ENCODE measurements around the gene CLEC4M. TPM values are rescaled to one million over a fixed set of nuclear protein-coding genes. Genes with fewer than 3 reads are reported as not detected.
A peak's percentile ranks its signal among the peaks of the same experiment; 100 is the strongest.
"Not testable (repeated sequence)": the region's sequence is repeated elsewhere in the genome, so short reads cannot be mapped to it uniquely, and the experiment has no call there.

Gene CLEC4M
- total RNA-seq, 1 donor from 2014 or later, result 0.64 TPM

- no peak for DNase-seq (ENCODE audit: extremely low read depth, low read depth, low spot score)
Measured at GRCh38 chr19:7740682-7741054, 22.4 kb upstream of the CLEC4M start.

GRCh38 chr19:7742575-7742974 lies 20.5 kb upstream of the CLEC4M start:
- no peak for DNase-seq (ENCODE audit: extremely low read depth, low read depth, low spot score)

- DNase-seq (ENCODE audit: extremely low read depth, low read depth, low spot score), result no peak
Measured at GRCh38 chr19:7742991-7743390, 20.1 kb upstream of the CLEC4M start.

- no peak for DNase-seq (ENCODE audit: extremely low read depth, low read depth, low spot score)
Measured at GRCh38 chr19:7743425-7743841, 19.6 kb upstream of the CLEC4M start.

GRCh38 chr19:7744199-7744786 lies 18.8 kb upstream of the CLEC4M start:
- DNase-seq (ENCODE audit: extremely low read depth, low read depth, low spot score), result no peak

GRCh38 chr19:7744871-7745650 lies 18.0 kb upstream of the CLEC4M start:
- no peak for DNase-seq (ENCODE audit: extremely low read depth, low read depth, low spot score)

GRCh38 chr19:7746306-7746705 lies 16.7 kb upstream of the CLEC4M start:
- not testable (repeated sequence) for DNase-seq (ENCODE audit: extremely low read depth, low read depth, low spot score)

- no peak for DNase-seq (ENCODE audit: extremely low read depth, low read depth, low spot score)
Measured at GRCh38 chr19:7746903-7747884, 15.8 kb upstream of the CLEC4M start, which contains the start of gene CD209. TSS of gene CD209 (minus strand) at chr19:7747534. CDS start at chr19:7747511, 23 bp downstream.

GRCh38 chr19:7748171-7748570 lies 14.9 kb upstream of the CLEC4M start:
- no peak for DNase-seq (ENCODE audit: extremely low read depth, low read depth, low spot score)

GRCh38 chr19:7748756-7749155 lies 14.3 kb upstream of the CLEC4M start:
- peak; percentile 37 for DNase-seq (ENCODE audit: extremely low read depth, low read depth, low spot score)

- no peak for DNase-seq (ENCODE audit: extremely low read depth, low read depth, low spot score)
Measured at GRCh38 chr19:7751157-7751783, 11.8 kb upstream of the CLEC4M start.

- DNase-seq (ENCODE audit: extremely low read depth, low read depth, low spot score), result no peak
Measured at GRCh38 chr19:7756258-7756657, 6.8 kb upstream of the CLEC4M start.

- DNase-seq (ENCODE audit: extremely low read depth, low read depth, low spot score), result no peak
Measured at GRCh38 chr19:7757358-7757757, 5.7 kb upstream of the CLEC4M start.

GRCh38 chr19:7759156-7759555 lies 3.9 kb upstream of the CLEC4M start:
- DNase-seq (ENCODE audit: extremely low read depth, low read depth, low spot score), result no peak

- DNase-seq (ENCODE audit: extremely low read depth, low read depth, low spot score), result no peak
Measured at GRCh38 chr19:7763696-7764095, 653 bp downstream of the CLEC4M start.

- DNase-seq (ENCODE audit: extremely low read depth, low read depth, low spot score), result not testable (repeated sequence)
Measured at GRCh38 chr19:7764157-7764556, 1.1 kb downstream of the CLEC4M start.

GRCh38 chr19:7765043-7765442 lies 2.0 kb downstream of the CLEC4M start:
- DNase-seq (ENCODE audit: extremely low read depth, low read depth, low spot score), result not testable (repeated sequence)

GRCh38 chr19:7766535-7766934 lies 3.5 kb downstream of the CLEC4M start:
- no peak for DNase-seq (ENCODE audit: extremely low read depth, low read depth, low spot score)

GRCh38 chr19:7767487-7767886 lies 4.4 kb downstream of the CLEC4M start:
- no peak for DNase-seq (ENCODE audit: extremely low read depth, low read depth, low spot score)

GRCh38 chr19:7769171-7769570 lies 6.1 kb downstream of the CLEC4M start:
- DNase-seq (ENCODE audit: extremely low read depth, low read depth, low spot score), result no peak

GRCh38 chr19:7771072-7771471 lies 8.0 kb downstream of the CLEC4M start:
- DNase-seq (ENCODE audit: extremely low read depth, low read depth, low spot score), result no peak

Data from glomerular endothelial cell (primary cell).